ENCODE results near the gene ACTR5. TPM values are rescaled to one million over a fixed set of nuclear protein-coding genes. Genes with fewer than 3 reads are reported as not detected.

The ACTR5 gene
- total and polyA plus RNA-seq, 2 of the 13 experiments (the other 11 are each of a cell fraction or from before 2014, with no cell fraction given), result 19.5 to 20.5 TPM

GRCh38 chr20:38748097-38748860 lies at the start of gene ACTR5 (continued):
- TF ChIP-seq DNMT3B (CRISPR knock-in tag; conservative IDR thresholded peaks at IDR 0.05) (peak; percentile 33; the same call in 1 of the 2 replicates), PHF20 (CRISPR knock-in tag; IDR thresholded peaks at IDR 0.05) (peak; percentile 86), ZNF468 (CRISPR knock-in tag; IDR thresholded peaks at IDR 0.05) (peak; percentile 97), YEATS2 (CRISPR knock-in tag; IDR thresholded peaks at IDR 0.05; ENCODE audit: borderline replicate concordance) (peak; percentile 61; the same call in 1 of the 2 replicates), CERS6 (CRISPR knock-in tag; IDR thresholded peaks at IDR 0.05) (peak; percentile 87), NRL (CRISPR knock-in tag; IDR thresholded peaks at IDR 0.05; ENCODE audit: borderline replicate concordance) (peak; percentile 93; the same call in 1 of the 2 replicates), ZNF337 (CRISPR knock-in tag; IDR thresholded peaks at IDR 0.05; ENCODE audit: borderline replicate concordance, low read depth) (peak; percentile 57; the same call in 1 of the 2 replicates), MYNN (CRISPR knock-in tag; IDR thresholded peaks at IDR 0.05; ENCODE audit: low read depth) (peak; percentile 88; the same call in 1 of the 2 replicates), ATF2 (CRISPR knock-in tag; IDR thresholded peaks at IDR 0.05) (peak; percentile 73; the same call in 1 of the 2 replicates), ZNF776 (CRISPR knock-in tag; IDR thresholded peaks at IDR 0.05) (peak; percentile 100; the same call in 1 of the 2 replicates), ZNF512B (CRISPR knock-in tag; IDR thresholded peaks at IDR 0.05; ENCODE audit: borderline replicate concordance) (peak; percentile 96; the same call in 1 of the 2 replicates), ZNF275 (CRISPR knock-in tag; IDR thresholded peaks at IDR 0.05; ENCODE audit: borderline replicate concordance) (peak; percentile 89), ZNF501 (CRISPR knock-in tag; IDR thresholded peaks at IDR 0.05) (peak; percentile 93), MTERF4 (CRISPR knock-in tag; IDR thresholded peaks at IDR 0.05) (peak; percentile 98), ZFP36 (IDR thresholded peaks at IDR 0.05; ENCODE audit: borderline replicate concordance, low read depth, low read length, partially characterized antibody) (no peak), ZNF629 (CRISPR knock-in tag; conservative IDR thresholded peaks at IDR 0.05) (peak; percentile 63; the same call in 1 of the 2 replicates), ZBTB43 (CRISPR knock-in tag; conservative IDR thresholded peaks at IDR 0.05) (peak; percentile 88), ZNF296 (CRISPR knock-in tag; conservative IDR thresholded peaks at IDR 0.05) (0 out of 2 replicates have a peak, but pooled peaks have one; percentile 73)
